ENCODE measurements around the gene RPS6KA4. TPM values are rescaled to one million over a fixed set of nuclear protein-coding genes. Genes with fewer than 3 reads are reported as not detected.

Gene RPS6KA4
- total RNA-seq, 2 experiments from 2014 or later, result 13.4 to 16.7 TPM

GRCh38 chr11:64372802-64373597, 14.0 kb downstream of the RPS6KA4 start:
- peak overlapping the region; percentile 8 for H3K27ac ChIP-seq (ENCODE audit: low read depth, low read length, poor library complexity, severe bottlenecking)
- POLR2A ChIA-PET, result no interaction called here
- peaks cover 10% of the 10 kb centered on the region for H3K4me1 ChIP-seq (ENCODE audit: insufficient read depth, low read length, poor library complexity, severe bottlenecking)
- no peaks in the 10 kb centered on the region for H4K20me1 ChIP-seq (ENCODE audit: insufficient read depth, low read length)
- H3K4me3 ChIP-seq (ENCODE audit: low read depth, low read length, poor library complexity, severe bottlenecking), result no peak overlapping the region
- H3K9me2 ChIP-seq (ENCODE audit: insufficient read depth, low read length), result no peaks in the 10 kb centered on the region
- no TSS peak for BruUV-seq (replicated peaks)
- intact Hi-C loops (cut with micrococcal nuclease; ENCODE audit: unreplicated experiment), result loop anchor here (10.0 kb wide), 1 partner anchor 282 kb away; no protein-coding TSS in a partner anchor
- TF ChIP-seq CTCF (conservative IDR thresholded peaks at IDR 0.05; ENCODE audit: low read length), result no peak
- TF ChIP-seq EZH2phosphoT487 (IDR thresholded peaks at IDR 0.05; ENCODE audit: borderline replicate concordance, low read depth, low read length), result no peak
- CTCF ChIA-PET (ENCODE audit: unreplicated experiment), result no interaction called here
- DNase-seq (ENCODE audit: low spot score), result no peak
- H3K36me3 ChIP-seq (ENCODE audit: insufficient read depth, low read length), result peaks cover 12% of the 10 kb centered on the region
- H2AFZ ChIP-seq (ENCODE audit: low read length), result no peak overlapping the region
- no peaks in the 10 kb centered on the region for H3K9me3 ChIP-seq (ENCODE audit: low read length)
- no peaks in the 10 kb centered on the region for H3K79me2 ChIP-seq (ENCODE audit: insufficient read depth, low read depth, low read length)
- H3K4me2 ChIP-seq (ENCODE audit: low read length), result peak overlapping the region; percentile 14; the same call in 1 of the 2 replicates

- H3K79me2 ChIP-seq (ENCODE audit: insufficient read depth, low read depth, low read length), result no peaks in the 10 kb centered on the region
- intact Hi-C loops (cut with micrococcal nuclease; ENCODE audit: unreplicated experiment), result loop anchor here (10.0 kb wide), 1 partner anchor 281 kb away; no protein-coding TSS in a partner anchor
- TF ChIP-seq EZH2phosphoT487 (IDR thresholded peaks at IDR 0.05; ENCODE audit: borderline replicate concordance, low read depth, low read length) (no peak), CTCF (conservative IDR thresholded peaks at IDR 0.05; ENCODE audit: low read length) (no peak)
- ChIA-PET POLR2A (no interaction called here), CTCF (ENCODE audit: unreplicated experiment) (no interaction called here)
- peak; percentile 46 for DNase-seq (ENCODE audit: low spot score)
- H3K27ac ChIP-seq (ENCODE audit: low read depth, low read length, poor library complexity, severe bottlenecking), result peak overlapping the region; percentile 8
- H3K4me2 ChIP-seq (ENCODE audit: low read length), result peak overlapping the region; percentile 14; the same call in 1 of the 2 replicates
- no peaks in the 10 kb centered on the region for H3K9me2 ChIP-seq (ENCODE audit: insufficient read depth, low read length)
- H3K36me3 ChIP-seq (ENCODE audit: insufficient read depth, low read length), result peaks cover 6% of the 10 kb centered on the region; the same call in 1 of the 2 replicates
- H3K4me3 ChIP-seq (ENCODE audit: low read depth, low read length, poor library complexity, severe bottlenecking), result no peak overlapping the region
- no peak overlapping the region for H2AFZ ChIP-seq (ENCODE audit: low read length)
- H4K20me1 ChIP-seq (ENCODE audit: insufficient read depth, low read length), result no peaks in the 10 kb centered on the region
- no TSS peak for BruUV-seq (replicated peaks)
- peaks cover 10% of the 10 kb centered on the region for H3K4me1 ChIP-seq (ENCODE audit: insufficient read depth, low read length, poor library complexity, severe bottlenecking)
- no peaks in the 10 kb centered on the region for H3K9me3 ChIP-seq (ENCODE audit: low read length)
These were observed 14.6 kb downstream of the RPS6KA4 start for GRCh38 chr11:64373598-64373974.

- intact Hi-C loops (cut with micrococcal nuclease; ENCODE audit: unreplicated experiment), result loop anchor here (10.0 kb wide), 1 partner anchor 279 kb away; no protein-coding TSS in a partner anchor
- H3K4me1 ChIP-seq (ENCODE audit: insufficient read depth, low read length, poor library complexity, severe bottlenecking), result peaks cover 10% of the 10 kb centered on the region
- ChIA-PET POLR2A (no interaction called here), CTCF (ENCODE audit: unreplicated experiment) (no interaction called here)
- H3K27ac ChIP-seq (ENCODE audit: low read depth, low read length, poor library complexity, severe bottlenecking), result no peak overlapping the region
- no peak overlapping the region for H3K4me2 ChIP-seq (ENCODE audit: low read length)
- H3K9me2 ChIP-seq (ENCODE audit: insufficient read depth, low read length), result no peaks in the 10 kb centered on the region
- H3K79me2 ChIP-seq (ENCODE audit: insufficient read depth, low read depth, low read length), result no peaks in the 10 kb centered on the region
- no peaks in the 10 kb centered on the region for H3K9me3 ChIP-seq (ENCODE audit: low read length)
- H2AFZ ChIP-seq (ENCODE audit: low read length), result no peak overlapping the region
- TF ChIP-seq EZH2phosphoT487 (IDR thresholded peaks at IDR 0.05; ENCODE audit: borderline replicate concordance, low read depth, low read length), result no peak
- no peak for TF ChIP-seq CTCF (conservative IDR thresholded peaks at IDR 0.05; ENCODE audit: low read length)
- DNase-seq (ENCODE audit: low spot score), result no peak
- no TSS peak for BruUV-seq (replicated peaks)
- H3K36me3 ChIP-seq (ENCODE audit: insufficient read depth, low read length), result no peaks in the 10 kb centered on the region
- no peaks in the 10 kb centered on the region for H4K20me1 ChIP-seq (ENCODE audit: insufficient read depth, low read length)
- no peak overlapping the region for H3K4me3 ChIP-seq (ENCODE audit: low read depth, low read length, poor library complexity, severe bottlenecking)
These were observed 17.1 kb downstream of the RPS6KA4 start for GRCh38 chr11:64376071-64376470.

Measured in OCI-LY7 (cell line).